Glomerular visceral epithelial cell (primary cell): ENCODE results near the gene IFITM2.
"Not testable (repeated sequence)": the region's sequence is repeated elsewhere in the genome, so short reads cannot be mapped to it uniquely, and the experiment has no call there.

ENCODE experiments used
- DNase-seq: peaks from one replicate; pipeline ENCODE4 v3.0.0-alpha.2; 2016; ENCODE audit errors: extremely low spot score

Gene IFITM2

DNA sequence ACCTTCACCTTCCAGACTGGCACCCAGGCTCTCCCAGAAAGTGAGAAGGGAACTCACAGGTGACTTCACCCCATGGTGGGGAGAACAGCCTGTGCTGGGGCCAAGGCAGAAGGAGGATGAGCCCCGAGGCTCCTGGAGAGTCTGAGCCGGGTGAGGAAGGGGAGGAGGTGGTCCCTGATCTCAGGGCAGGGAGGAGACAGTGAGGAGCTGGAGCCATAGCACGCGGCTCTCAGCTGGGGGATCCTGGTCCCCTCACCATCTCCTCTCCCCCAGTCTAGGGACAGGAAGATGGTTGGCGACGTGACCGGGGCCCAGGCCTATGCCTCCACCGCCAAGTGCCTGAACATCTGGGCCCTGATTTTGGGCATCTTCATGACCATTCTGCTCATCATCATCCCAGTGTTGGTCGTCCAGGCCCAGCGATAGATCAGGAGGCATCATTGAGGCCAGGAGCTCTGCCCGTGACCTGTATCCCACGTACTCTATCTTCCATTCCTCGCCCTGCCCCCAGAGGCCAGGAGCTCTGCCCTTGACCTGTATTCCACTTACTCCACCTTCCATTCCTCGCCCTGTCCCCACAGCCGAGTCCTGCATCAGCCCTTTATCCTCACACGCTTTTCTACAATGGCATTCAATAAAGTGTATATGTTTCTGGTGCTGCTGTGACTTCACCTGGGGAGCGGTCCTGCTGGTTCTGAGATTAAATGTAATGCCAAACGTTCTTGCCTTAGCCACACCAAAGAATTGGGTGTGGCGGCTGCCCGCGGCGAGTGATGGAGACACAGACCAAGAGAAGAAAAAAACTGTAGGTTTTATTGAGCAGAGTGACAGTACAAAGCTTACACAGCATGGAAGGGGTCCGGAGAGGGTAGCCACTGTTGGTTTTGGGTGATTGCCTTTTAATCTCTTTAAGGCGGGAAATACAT is 1.4 kb downstream of the IFITM2 start:
- DNase-seq: not testable (repeated sequence)

- DNase-seq: peak; percentile 17
Measured at GRCh38 chr11:309979-310572, 2.5 kb downstream of the IFITM2 start.

DNA sequence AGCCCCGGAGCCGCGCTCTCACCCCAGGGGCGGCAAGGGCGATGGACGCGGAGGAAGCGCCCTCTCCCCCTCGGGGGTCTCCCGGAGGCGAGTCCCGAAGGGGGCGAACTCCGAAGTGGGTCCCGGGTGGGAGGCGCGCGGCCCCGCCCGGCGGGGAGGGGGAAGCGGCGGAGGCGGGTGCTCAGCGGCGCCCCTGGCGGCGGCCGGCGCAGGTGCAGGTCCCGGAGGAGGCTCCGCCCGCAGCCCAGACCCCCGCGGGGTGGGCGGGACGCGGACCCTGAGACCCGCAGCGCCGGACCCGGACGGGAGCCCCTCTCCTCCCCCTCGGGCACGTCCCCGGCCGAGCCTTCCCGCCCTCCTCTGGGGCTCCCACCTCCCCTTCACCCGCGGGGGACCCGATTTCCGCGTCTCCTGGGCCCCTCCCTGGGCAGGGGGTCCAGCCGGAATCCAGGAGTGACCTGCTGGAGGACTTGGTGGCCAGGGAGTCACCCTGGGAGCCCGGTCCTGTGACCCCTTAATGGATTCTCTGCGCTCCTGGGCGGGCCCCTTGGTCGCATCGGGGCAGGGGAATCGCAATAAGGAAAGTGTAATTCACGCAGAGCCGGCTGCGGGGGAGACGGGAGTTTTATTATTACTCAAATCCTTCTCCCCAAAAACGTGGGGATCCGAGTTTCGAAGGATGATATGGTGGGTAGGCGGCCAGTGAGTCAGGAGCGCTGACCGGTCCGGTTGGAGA is 3.6 kb downstream of the IFITM2 start:
- not testable (repeated sequence) for DNase-seq

GRCh38 chr11:312092-312816 is 4.6 kb downstream of the IFITM2 start:
- DNase-seq: no peak

GRCh38 chr11:313304-313786 is 5.7 kb downstream of the IFITM2 start:
- no peak for DNase-seq

GRCh38 chr11:313787-314553 is 6.4 kb downstream of the IFITM2 start, which contains the start of gene IFITM1:
Gene IFITM1 (plus strand): TSS chr11:314040. CDS start chr11:314171, 131 bp downstream.
- peak; percentile 30 for DNase-seq

GRCh38 chr11:314554-314875 is 6.9 kb downstream of the IFITM2 start:
- DNase-seq: peak; percentile 21

DNA sequence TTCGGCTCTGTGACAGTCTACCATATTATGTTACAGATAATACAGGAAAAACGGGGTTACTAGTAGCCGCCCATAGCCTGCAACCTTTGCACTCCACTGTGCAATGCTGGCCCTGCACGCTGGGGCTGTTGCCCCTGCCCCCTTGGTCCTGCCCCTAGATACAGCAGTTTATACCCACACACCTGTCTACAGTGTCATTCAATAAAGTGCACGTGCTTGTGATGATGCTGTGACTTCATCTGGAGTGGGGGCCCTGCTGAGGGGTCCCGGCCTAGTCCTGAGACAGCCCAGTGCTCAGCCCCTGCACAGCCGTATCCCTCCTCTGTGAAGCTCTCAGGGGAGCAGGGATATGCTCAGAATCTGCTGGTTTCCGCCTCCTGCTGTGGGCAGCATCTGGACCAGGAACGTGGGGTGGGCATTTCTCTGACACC is 7.5 kb downstream of the IFITM2 start:
- no peak for DNase-seq

GRCh38 chr11:315516-315994 is 7.9 kb downstream of the IFITM2 start:
- no peak for DNase-seq

GRCh38 chr11:316031-316701 is 8.6 kb downstream of the IFITM2 start:
- no peak for DNase-seq

GRCh38 chr11:316891-317301 is 9.3 kb downstream of the IFITM2 start:
- no peak for DNase-seq

- not testable (repeated sequence) for DNase-seq
Measured at GRCh38 chr11:317668-318404, 10.2 kb downstream of the IFITM2 start.

GRCh38 chr11:318405-319120 is 10.9 kb downstream of the IFITM2 start:
- DNase-seq: not testable (repeated sequence)

DNA sequence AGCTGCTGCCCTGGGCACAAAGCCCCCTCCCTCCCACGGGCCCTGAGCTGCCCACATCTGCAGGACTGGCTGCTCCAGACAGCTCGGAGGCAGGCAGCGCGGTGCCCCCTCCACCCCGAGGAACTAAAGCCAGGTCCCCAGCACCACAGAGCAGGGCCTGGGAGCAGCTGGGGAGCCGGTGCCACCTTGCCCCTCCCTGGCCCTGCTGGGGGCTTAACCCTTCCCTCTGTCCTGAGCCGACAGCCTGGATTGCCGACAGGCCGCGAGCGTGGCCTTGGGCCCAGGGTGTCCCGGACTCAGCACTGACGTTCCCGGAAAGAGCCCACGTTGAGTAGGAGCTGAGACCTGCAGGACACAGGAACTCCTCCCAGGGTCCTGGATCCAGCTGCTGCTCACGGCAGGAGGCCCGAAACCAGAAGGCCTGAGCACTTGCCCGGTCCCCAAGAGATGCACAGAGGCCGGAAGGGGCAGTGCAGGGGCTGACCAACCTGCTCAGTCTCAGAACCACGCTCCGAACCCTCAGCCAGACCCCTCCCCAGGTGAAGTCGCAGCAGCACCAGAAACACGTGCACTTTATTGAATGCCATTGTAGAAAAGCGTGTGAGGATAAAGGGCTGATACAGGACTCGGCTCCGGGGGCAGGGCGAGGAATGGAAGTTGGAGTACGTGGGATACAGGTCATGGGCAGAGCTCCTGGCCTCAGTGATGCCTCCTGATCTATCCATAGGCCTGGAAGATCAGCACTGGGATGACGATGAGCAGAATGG is 11.7 kb downstream of the IFITM2 start:
- DNase-seq: not testable (repeated sequence)

DNA sequence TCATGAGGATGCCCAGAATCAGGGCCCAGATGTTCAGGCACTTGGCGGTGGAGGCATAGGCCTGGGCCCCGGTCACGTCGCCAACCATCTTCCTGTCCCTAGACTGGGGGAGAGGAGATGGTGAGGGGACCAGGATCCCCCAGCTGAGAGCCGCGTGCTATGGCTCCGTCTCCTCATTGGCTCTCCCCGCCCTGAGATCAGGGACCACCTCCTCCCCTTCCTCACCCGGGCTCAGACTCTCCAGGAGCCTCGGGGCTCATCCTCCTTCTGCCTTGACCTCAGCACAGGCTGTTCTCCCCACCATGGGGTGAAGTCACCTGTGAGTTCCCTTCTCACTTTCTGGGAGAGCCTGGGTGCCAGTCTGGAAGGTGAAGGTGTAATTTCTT is 12.3 kb downstream of the IFITM2 start:
- not testable (repeated sequence) for DNase-seq

DNA sequence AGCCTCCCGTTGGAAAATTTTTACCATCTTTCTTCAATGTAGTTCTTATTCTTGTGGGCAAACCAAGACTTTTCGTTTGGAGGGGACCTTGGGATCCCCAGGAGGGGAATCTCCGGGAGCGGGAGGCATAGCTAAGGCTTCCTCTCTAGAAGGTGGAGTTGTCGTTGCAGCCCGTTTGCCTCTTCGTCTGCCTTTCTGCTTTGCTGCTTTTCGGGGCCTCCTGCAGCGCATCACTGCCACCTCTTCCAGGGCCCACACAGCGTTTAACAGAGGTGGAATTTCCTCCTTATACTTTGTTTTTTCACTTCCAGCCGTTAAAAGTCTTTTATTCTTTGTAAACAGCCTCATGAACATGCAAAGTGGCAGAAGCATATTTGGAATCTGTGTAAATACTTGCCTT is 16.5 kb downstream of the IFITM2 start:
- DNase-seq: no peak

DNA sequence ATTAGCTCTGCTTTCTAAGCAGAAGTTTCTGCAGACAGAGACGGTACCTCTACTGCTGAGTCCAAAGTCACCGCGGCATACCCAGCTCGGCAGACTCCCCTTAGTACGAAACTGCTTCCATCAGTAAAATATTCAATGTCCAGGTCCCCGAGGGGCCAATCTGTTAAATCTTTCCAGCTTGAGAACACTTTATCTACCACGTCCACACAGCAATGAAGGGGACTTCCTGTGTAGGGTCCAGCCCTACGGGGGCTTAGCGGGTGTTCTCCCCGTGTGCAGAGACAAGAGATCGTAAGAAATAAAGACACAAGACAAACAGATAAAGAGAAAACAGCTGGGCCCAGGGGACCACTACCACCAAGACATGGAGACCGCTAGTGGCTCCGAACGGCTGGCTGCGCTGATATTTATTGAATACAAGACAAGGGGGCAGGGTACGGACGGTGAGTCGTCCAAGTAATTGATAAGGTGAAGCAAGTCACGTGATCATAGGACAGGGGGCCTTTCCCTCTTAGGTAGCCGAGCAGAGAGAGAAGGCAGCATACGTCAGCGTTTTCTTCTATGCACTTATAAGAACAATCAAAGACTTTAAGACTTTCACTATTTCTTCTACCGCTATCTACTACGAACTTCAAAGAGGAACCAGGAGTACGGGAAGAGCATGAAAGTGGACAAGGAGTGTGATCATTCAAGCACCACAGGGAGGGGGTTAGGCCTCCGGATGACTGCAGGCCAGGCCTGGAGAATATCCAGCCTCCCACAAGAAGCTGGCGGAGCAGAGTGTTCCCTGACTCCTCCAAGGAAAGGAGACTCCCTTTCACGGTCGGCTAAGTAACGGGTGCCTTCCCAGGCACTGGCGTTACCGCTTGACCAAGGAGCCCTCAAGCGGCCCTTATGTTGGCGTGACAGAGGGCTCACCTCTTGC is 17.2 kb downstream of the IFITM2 start:
- not testable (repeated sequence) for DNase-seq
